ENCODE data around the gene EEPD1.
"Not testable (repeated sequence)": the region's sequence is repeated elsewhere in the genome, so short reads cannot be mapped to it uniquely, and the experiment has no call there.

EEPD1 gene

DNA sequence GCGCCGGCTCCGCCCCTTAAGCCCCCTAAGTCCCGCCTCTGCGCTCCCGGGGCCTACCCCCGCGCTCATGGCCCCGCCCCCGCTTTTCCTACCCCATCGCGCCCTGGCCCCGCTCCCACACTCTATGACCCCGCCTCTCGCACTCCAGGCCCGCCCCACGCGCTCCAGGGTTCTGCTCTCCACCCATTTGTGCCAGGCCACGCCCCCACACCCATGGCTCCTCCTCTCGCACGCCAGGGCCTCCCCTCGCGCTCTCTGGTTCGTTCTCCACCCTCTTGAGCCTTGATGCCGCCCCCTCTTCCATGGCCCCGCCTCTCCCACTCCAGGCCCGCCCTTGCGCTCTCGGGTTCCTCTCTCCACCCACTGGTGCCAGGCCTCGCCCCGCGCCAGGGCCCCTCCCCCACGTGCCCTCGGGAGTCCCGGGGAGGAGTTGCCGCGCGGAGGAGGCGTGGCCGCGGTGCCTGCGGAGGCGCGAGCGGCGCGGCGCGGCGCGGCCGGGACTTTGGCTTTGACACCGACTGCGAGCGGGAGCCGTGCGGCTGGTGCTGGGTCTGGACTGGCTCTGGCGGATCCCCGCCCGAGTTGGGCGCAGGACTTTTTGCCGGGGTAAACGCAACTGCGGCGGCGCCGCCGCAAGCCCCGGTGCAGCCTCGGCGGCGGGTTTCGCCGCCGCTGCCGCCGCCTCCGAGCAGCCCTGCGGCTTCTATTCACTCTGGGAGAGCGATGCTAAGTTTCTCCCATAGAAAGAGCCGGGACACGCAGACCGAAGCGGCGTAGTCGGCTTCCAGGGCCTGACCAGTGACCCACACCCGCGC lies at the start of gene EEPD1:
EEPD1 (plus strand) TSS at position 499 of the 815 bp plus-strand sequence. CDS start 1,071 bp downstream, outside the sequence.
- DNase-seq, result peak; percentile 89

DNA sequence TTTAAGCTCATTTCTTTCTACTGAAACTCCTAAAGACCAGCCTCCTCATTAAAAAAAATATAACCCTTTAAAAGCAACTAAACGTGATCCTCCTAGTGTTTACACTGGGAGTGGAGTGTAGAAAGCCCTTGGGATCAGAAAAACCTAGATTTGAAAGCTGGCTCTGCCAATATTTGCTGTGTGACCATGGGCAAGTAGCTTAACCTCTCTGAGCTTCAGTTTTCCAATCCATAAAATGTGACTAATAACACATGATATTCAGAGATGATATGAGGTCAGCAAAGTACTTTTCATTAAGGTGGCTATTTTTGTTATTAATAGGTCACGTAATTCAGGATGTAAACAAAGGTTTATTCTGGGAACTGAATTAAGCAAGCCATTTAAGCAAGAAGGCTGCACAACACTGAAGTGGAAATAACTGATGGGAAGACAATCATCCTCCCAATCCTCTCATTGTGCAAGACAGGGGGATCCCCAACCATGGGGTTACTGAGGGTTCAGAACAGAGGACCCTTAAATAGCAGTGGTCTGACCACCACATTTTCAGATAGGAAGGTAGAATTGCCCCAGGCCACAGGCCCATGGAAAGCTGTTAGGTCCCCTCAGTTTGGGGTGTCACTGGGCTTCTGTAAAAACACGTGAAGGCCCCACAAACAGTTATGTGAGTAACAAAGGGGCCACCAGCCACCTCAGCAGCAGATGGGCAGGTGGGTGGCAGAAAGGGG lies 49.1 kb upstream of the EEPD1 start:
- DNase-seq, result no peak

DNA sequence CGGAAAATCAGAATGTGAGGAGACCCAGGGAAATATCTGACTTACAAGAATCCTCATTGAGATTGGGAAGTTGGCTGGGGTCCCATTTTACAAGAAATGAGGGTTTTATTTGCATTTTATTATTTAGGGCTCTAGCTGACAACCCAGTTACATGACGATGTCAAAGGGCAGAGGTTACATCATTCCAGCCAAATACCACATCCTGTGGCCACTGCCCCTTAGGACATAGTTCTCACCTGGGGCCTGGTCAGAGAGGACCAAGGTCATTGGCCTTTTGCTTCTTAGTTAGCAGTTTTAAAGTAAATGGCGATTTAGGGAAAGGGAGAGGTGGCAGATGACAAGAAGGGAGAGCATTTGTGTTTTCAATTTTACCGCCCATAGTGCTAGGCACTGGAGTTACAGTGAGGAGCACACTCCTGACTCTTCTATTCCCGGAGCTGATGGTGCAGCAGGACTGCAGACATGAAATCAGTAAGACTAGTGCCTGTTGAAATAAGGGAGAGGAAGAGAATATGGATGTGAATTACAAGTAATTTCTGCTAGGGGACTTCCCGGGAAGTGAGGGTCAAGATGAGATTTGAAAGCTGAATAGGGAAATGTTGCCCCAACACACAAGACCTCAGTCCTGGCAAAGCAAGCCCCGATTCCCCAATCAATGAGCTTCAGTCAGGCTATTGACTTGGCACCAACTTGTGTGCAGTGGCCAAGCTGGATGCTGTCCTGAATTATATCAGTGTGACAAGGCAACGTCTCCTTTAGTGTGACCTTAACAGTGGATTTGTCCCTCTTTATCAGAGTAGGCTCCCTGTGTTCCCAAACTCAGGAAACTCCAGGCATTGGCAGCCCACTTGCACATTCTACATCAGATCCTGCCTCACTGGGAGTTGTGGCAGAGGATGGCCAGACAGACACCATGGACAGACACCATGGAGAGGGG lies 45.8 kb upstream of the EEPD1 start:
- not testable (repeated sequence) for DNase-seq

DNA sequence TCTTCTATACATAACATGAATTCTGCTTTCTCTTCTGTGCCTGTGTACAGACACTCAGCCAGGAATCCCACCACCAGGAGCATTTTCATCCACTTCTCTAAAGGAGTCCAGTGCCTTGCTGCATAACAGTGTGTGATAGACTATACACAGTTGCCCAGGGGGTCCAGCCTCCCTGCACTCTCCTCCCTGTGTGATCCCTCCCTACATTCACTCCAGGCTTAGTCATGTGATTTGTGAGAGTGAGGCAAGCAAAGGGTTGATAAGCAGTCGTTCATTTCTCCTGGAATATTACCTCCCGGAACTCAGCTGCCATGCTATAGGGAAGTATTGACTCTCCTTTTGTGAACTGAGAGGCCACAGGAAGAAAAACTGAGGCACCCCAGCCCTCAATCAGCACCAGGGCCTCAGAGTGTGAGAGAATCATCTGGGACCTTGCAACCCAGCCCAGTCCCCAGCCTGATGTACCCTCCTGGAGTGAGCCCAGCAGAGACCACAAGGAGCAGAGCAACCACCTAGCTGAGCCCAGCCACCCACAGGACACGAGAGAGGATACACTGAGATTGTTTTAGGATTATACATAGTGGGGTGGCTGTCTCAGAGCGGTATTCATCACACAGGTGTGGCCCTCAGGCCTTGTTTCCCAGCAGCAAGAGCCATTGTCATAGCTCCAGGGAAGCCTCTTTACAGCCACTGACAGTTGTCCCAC lies 45.0 kb upstream of the EEPD1 start:
- DNase-seq, result no peak

DNA sequence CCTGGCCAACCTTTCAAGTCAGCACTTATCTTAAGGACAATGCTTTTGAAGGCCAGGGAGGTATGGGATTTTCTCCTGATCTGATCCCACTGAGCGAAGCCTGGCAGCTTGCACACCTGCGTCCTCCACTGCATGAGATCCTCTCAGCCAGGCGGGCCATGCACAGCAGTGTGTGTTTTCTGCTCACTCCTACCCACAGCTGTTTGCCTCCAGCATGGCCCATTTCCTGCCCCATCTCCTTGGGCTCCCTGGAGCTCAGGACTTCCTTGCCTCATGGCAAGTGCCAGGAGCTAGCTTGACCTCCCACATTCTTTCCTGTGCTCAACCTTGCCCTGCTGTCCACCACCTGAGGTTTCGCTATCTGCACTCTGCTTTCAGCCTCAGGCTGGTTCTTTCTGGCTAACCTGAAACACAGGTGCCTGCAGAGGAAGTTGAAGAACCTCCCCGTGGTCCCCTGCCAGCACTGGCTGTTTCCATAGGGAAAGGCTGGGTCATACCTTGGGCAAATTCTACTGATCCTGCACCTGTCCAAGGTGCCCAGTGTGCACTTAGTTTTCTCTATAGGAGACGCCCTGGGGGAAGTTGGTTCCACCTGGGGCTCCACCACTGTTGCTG lies 43.9 kb upstream of the EEPD1 start:
- DNase-seq, result no peak

DNA sequence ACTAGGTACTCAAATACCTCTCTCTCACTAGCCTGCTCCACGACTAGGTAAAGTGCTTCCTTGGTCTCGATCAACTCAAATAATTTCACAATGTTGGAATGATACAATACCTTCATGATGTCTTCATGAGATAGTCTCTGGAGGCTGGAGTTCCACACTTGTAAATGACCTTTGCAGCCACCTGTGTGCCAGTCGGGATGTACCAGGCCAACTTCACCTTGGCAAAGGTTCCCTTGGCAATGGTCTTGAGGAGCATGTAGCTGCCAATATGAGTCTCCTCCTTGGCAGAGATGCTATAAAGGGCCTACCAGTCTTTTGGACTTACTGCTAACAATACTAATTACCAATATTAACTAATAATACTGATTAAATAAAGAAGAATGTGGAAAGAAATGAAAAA lies 42.5 kb upstream of the EEPD1 start:
- DNase-seq, result no peak

DNA sequence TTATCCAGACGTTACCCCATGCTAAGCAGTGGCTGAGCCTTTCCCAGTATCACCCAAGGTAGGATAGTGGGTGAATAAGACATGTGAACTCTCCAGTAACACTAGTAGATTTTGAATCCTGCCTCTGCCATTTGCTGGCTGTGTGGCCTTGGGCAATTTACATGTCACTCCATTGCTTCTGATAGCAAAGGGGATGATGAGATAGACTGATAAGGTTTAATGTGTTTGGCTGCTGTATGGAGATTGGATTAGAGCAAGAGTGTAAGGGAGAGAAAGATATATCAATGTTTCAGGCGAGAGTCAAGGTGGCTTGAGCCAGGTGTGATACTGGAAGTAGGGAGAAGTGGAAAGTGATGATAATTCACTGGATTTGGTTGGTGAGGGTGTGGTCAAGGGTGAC lies 40.1 kb upstream of the EEPD1 start:
- no peak for DNase-seq

DNA sequence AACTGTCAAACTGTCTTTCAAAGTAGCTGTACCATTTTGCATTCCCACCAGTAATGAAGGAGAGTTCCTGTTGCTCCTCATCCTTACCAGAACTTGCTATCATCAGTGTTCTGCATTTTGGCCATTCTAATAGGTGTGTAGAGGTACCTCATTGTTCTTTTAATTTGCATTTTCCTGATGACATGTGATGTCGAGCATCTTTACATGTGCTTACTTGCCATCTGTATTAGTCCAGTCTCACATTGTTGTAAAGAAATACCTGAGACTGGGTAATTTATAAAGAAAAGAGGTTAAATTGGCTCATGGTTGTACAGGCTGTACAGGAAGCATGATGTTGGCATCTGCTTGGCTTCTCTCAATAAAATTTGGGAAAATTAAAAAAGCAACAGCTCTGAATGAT lies 38.7 kb upstream of the EEPD1 start:
- no peak for DNase-seq

DNA sequence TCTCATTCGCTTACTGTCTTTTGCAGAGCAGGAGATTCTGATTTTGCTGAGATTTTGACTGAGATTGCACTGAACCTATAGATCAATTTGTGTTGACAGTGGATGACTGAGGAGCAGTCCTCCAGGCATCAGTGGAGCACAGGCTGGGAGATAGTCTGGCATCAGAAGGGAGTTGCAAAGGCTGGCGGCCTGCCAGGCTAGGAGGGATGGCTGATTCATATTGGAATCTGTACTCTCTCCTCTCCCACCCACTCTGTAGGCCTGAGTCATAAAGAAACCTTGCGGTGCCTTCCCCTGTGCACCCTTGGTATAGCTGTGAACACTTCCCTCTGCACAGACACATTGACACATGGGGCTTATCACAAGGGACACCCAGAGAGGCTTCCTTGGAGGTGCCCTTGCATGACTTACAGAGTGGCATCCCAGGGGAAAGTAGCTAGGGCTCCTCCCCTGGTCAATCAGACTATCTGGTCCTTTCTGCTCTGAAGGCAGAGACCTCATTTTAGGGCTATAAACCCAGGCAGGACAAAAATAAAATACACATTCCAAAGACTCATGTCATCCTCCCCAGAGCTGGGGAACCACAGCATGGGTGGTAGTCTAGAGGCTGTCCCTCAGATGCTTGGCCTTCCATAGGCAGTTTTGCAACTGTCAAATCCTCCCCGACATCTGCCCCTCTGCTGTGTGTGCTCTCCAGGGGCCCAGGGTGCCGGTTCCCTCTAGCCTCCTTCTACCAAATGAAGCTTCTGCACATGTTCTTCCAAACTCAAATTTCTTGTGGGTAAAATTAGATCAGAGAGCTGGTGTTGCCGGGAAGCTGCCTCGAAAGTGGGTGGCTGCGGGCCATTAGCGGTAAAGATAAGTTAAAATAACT lies 37.4 kb upstream of the EEPD1 start:
- DNase-seq, result no peak

DNA sequence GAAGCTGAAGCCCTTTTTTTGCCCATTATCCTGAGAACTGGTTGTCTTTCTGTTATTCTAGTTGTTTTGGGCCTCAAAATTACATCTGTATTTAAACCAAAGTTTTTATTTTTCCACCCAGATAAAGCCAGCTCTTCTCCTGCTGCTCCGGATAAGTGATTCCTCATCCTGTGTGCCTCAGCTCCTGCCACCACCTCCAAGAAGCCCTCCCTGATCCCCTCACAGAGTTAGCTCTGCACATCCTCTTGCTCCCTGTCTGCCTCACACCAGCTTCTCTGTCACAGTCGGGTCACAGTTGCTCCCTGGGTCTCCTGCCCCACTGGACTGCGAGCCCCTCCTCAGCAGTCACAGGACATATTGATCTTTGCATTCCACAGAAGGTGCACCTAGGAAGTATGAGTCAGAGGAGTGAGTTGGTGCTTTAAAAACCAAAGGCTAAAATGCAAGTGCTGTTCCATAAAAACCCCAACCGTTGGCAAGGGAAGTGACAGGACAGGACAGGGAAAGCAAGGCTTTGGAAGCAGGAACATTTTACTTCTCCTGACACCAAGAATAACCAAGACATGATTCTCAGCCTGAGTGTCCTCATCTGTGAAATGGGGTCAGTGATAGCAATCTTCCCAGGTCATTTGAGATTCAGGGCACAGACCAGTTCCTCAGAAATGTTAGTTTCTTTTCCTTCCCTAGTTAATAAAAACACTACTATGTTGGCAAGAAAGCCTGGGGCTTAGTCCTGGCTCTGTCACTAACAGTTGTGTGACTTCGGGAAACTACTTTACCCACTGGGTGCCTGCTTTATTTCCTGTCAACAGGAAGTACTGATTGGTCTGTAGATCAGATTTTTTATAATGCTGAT lies 36.5 kb upstream of the EEPD1 start:
- no peak for DNase-seq

DNA sequence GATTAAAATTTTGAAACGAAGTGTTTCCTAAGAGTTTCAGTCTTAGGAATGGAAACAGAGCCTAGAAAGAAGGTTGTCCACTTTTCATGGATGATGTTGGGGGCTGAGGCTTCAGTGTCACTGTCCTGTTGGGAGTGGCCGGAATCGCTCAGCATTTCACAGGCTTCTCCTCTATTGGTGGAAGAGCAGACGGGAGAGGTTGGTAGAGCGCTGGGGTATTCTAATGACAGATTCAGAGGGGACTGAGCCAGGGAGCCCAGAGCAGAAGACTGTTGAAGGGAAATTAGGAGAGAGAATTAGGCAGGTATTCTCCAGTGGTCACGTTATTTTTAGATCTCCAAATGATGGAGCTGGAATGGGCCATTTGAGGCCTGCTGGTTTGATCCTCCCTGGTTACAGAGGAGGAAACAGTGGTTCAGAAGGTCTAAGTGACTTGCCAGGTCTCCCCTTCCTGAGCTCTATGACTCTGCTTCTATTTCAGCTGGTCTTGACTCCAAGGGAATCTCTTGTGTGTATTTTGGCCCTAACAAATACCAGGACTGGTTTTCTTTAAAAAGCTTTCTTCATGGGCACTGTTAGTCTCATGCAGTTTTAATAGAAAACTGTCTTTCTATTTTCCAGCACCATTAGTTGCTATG lies 35.7 kb upstream of the EEPD1 start:
- no peak for DNase-seq

DNA sequence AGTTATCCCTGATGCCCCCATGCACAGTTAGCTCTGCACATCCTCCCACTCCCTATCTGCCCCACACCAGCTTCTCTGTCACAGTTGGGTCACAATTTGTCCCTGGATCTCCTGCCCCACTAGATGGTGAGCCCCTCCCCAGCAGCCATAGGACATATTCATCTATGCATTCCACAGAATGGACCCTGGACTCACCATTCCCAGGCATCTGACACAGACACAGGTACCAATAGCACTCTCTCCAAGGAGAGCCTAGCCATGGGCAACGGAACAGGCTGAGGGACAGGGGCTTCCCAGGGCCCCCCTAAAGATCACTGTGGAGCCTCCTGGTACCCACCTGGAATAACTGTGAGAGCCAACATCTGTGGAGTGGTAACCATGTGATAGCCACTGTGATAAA lies 34.7 kb upstream of the EEPD1 start:
- DNase-seq, result no peak

DNA sequence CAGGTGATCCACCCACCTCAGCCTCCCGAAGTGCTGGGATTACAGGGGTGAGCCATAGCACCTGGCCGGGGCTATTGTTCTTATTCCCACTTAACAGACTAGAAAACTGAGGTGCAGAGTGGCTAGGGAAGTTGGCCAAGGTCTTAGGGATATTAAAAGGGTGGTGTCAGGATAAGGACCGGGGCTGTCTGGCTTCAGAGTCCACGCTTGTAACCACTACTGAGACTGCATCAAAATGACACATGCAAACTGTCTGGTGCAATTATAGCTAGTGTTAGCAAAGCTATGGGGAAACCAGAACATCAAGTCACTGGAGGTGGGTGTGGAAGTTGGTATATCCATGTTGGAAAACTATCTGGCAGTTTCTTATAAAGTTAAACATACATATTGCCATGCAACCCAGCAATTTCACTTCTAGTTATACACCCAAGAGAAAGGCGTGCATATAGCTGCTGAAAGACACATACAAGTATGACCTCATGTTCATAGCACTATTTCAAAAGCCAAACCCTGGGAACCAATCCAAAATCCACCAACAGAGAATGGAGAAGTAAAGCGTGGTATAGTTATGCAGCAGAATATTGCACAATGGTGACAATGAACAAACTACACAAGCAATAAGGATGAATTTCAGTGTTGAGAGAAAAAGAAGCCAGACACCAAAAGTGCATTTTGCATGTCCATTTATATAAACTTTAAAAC lies 33.9 kb upstream of the EEPD1 start:
- no peak for DNase-seq

DNA sequence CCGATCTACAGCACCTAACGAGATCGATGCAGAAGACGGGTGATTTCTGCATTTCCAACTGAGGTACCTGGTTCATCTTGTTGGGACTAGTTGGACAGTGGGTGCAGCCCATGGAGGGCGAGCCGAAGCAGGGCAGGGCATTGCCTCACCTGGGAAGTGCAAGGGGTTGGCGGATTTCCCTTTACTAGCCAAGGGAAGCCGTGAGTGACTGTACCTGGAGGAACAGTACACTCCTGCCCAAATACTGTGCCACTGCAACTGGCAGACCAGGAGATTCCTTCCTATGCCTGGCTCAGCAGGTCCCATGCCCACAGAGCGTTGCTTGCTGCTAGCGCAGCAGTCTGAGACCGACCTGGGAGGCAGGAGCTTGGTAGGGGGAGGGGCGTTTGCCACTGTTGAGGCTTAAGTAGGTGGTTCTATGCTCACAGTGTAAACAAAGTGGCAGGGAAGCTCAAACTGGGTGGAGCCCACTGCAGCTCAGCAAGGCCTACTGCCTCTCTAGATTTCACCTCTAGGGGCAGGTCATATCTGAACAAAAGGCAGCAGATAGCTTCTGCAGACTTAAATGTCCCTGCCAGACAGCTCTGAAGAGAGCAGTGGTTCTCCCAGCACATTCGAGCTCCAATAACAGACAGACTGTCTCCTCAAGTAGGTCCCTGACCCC lies 32.9 kb upstream of the EEPD1 start:
- not testable (repeated sequence) for DNase-seq

DNA sequence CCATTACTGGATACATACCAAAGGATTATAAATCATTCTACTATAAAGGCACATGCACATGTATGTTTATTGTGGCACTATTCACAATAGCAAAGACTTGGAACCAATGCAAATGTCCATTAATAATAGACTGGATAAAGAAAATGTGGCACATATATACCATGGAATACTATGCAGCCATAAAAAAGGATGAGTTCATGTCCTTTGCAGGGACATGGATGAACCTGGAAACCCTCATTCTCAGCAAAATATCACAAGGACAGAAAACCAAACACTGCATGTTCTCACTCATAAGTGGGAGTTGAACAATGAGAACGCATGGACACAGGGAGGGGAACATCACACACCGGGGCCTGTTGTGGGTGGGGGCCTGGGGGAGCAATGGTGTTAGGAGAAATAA lies 27.4 kb upstream of the EEPD1 start:
- not testable (repeated sequence) for DNase-seq

DNA sequence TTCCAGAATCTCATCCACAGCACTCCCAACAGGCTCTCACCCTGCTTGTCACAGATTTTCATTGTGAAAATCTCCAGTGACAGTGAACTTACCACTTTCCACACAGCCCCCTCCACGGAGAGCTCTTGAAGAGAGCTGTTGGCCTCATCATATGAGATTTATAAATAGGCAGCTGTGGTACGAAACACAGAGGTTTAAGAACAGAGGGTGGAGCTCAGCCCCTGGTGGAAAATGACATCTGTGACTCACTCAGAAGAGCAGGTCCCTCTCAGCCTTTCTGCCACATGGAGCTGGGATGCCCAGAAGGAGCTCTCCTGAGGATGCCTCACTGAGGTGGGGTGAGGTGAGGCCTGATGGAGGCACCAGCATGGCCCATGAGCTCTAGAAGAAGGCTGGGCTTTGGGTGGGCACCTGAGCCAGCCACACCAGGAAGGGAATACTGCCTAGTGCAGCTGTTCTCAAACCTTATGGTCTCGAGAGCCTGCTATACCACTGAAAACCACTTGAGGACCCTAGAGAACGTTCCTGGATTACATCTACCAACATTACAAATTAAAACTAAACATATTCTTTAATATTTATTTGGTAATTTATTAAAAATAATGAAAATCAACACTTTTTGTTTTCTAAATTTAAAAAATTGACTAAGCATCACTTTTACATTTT lies 25.8 kb upstream of the EEPD1 start:
- DNase-seq, result no peak

DNA sequence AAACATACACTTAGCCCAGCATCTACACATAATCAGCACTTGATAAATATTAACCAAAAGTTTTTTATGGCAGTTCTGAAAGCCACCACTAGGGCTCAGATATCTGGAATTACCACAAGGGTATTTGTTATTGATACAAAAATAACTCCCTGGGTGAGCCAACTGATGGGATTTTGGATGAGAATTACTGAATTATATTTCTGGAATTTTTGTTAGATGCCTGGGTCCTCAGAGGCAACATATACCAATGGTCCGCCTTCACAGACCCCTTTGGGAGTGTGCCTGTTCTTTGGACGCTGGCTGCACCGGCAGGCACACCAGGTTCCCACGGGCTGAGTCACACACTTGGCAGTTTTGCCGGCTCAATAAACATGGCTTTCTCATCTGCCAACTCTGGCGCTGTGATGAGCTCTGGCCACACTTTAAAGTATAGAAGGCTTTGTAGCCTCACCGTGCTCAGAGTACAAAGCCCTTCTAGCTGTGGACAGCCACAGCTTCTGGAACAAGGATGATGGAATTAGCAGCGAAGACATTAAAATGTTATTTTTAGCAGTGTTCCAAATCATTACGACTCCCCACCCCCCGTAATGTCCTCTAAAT lies 24.5 kb upstream of the EEPD1 start:
- DNase-seq, result no peak

Measured in NCI-H1436 treated with DMSO at 0.1 percent for 48 hours (cell line).